GM19395 (cell line): ENCODE data around the gene MTRF1.
"Not testable (repeated sequence)": the region's sequence is repeated elsewhere in the genome, so short reads cannot be mapped to it uniquely, and the experiment has no call there.

ENCODE experiments used
- ATAC-seq: cut with Tn5 transposase; IDR thresholded peaks from one replicate; pipeline ENCODE4 v1.9.1; 2021; ENCODE audit warnings: mild to moderate bottlenecking, moderate library complexity; ENCODE audit not compliant: unreplicated experiment

Gene MTRF1

GRCh38 chr13:41282129-41282571 is 18.8 kb upstream of the MTRF1 start:
- ATAC-seq: no peak

- ATAC-seq: not testable (repeated sequence)
Measured at GRCh38 chr13:41279156-41279555, 15.8 kb upstream of the MTRF1 start.

- ATAC-seq: no peak
Measured at GRCh38 chr13:41276824-41277223, 13.4 kb upstream of the MTRF1 start.

GRCh38 chr13:41274881-41275280 is 11.5 kb upstream of the MTRF1 start:
- ATAC-seq: no peak

- ATAC-seq: no peak
Measured at GRCh38 chr13:41273831-41274441, 10.6 kb upstream of the MTRF1 start.

- no peak for ATAC-seq
Measured at GRCh38 chr13:41271456-41272285, 8.3 kb upstream of the MTRF1 start.

GRCh38 chr13:41268764-41269163 is 5.4 kb upstream of the MTRF1 start:
- no peak for ATAC-seq

GRCh38 chr13:41267106-41267505 is 3.7 kb upstream of the MTRF1 start:
- no peak for ATAC-seq

- no peak for ATAC-seq
Measured at GRCh38 chr13:41259875-41260501, 3.4 kb downstream of the MTRF1 start.

GRCh38 chr13:41257535-41257934 is 5.8 kb downstream of the MTRF1 start:
- no peak for ATAC-seq

GRCh38 chr13:41254902-41255301 is 8.5 kb downstream of the MTRF1 start:
- no peak for ATAC-seq

GRCh38 chr13:41250993-41251392 is 12.4 kb downstream of the MTRF1 start:
- no peak for ATAC-seq

GRCh38 chr13:41246969-41247680 is 16.3 kb downstream of the MTRF1 start:
- no peak for ATAC-seq

GRCh38 chr13:41244556-41244955 is 18.8 kb downstream of the MTRF1 start:
- ATAC-seq: no peak

- ATAC-seq: no peak
Measured at GRCh38 chr13:41241626-41242025, 21.8 kb downstream of the MTRF1 start.

GRCh38 chr13:41236369-41236768 is 27.0 kb downstream of the MTRF1 start:
- ATAC-seq: no peak

- no peak for ATAC-seq
Measured at GRCh38 chr13:41232578-41233480, 30.5 kb downstream of the MTRF1 start.

- ATAC-seq: no peak
Measured at GRCh38 chr13:41231786-41232185, 31.6 kb downstream of the MTRF1 start.

- no peak for ATAC-seq
Measured at GRCh38 chr13:41231025-41231677, 32.2 kb downstream of the MTRF1 start.

GRCh38 chr13:41229356-41229755 is 34.0 kb downstream of the MTRF1 start:
- ATAC-seq: no peak
